CD1c-positive myeloid dendritic cell (primary cell): ENCODE data around the gene GOLT1A.
"Not testable (repeated sequence)": the region's sequence is repeated elsewhere in the genome, so short reads cannot be mapped to it uniquely, and the experiment has no call there.

Experiments used
- DNase-seq: peaks from one replicate; pipeline ENCODE4 v3.0.0-alpha.2; 2016; ENCODE audit errors: extremely low spot score

GOLT1A gene

GRCh38 chr1:204248954-204249353 is 35.2 kb upstream of the GOLT1A start:
- no peak for DNase-seq

GRCh38 chr1:204246876-204247275 is 33.1 kb upstream of the GOLT1A start:
- no peak for DNase-seq

- DNase-seq: no peak
Measured at GRCh38 chr1:204242920-204243319, 29.1 kb upstream of the GOLT1A start.

GRCh38 chr1:204241914-204242313 is 28.1 kb upstream of the GOLT1A start:
- DNase-seq: no peak

GRCh38 chr1:204241050-204241449 is 27.3 kb upstream of the GOLT1A start:
- DNase-seq: peak; percentile 2

GRCh38 chr1:204240233-204240632 is 26.4 kb upstream of the GOLT1A start:
- no peak for DNase-seq

GRCh38 chr1:204239401-204239800 is 25.6 kb upstream of the GOLT1A start:
- not testable (repeated sequence) for DNase-seq

- DNase-seq: not testable (repeated sequence)
Measured at GRCh38 chr1:204238520-204238919, 24.7 kb upstream of the GOLT1A start.

- not testable (repeated sequence) for DNase-seq
Measured at GRCh38 chr1:204237515-204237914, 23.7 kb upstream of the GOLT1A start.

- DNase-seq: no peak
Measured at GRCh38 chr1:204232526-204232925, 18.7 kb upstream of the GOLT1A start.

GRCh38 chr1:204230211-204230610 is 16.4 kb upstream of the GOLT1A start:
- no peak for DNase-seq

GRCh38 chr1:204228896-204229295 is 15.1 kb upstream of the GOLT1A start:
- no peak for DNase-seq

GRCh38 chr1:204227996-204228785 is 14.4 kb upstream of the GOLT1A start:
- DNase-seq: no peak

GRCh38 chr1:204227351-204227750 is 13.6 kb upstream of the GOLT1A start:
- DNase-seq: no peak

GRCh38 chr1:204225841-204226735 is 12.3 kb upstream of the GOLT1A start:
- no peak for DNase-seq

GRCh38 chr1:204224655-204225054 is 10.9 kb upstream of the GOLT1A start:
- DNase-seq: no peak

- DNase-seq: no peak
Measured at GRCh38 chr1:204223129-204223860, 9.5 kb upstream of the GOLT1A start.

- no peak for DNase-seq
Measured at GRCh38 chr1:204222764-204223055, 8.9 kb upstream of the GOLT1A start.

GRCh38 chr1:204222006-204222763 is 8.4 kb upstream of the GOLT1A start:
- no peak for DNase-seq

- DNase-seq: no peak
Measured at GRCh38 chr1:204221271-204221670, 7.5 kb upstream of the GOLT1A start.

- DNase-seq: no peak
Measured at GRCh38 chr1:204219971-204220616, 6.3 kb upstream of the GOLT1A start.
